Endothelial cell of umbilical vein (primary cell): ENCODE measurements around the gene FHOD3. TPM values are rescaled to one million over a fixed set of nuclear protein-coding genes. Genes with fewer than 3 reads are reported as not detected.

Experiments used
- BruUV-seq: library from RNA; stranded (reverse); fragments of 400-500 nt; replicated peaks from 2 replicates; lab custom pipeline; 2021; lab: Mats Ljungman, UMichigan
- CTCF ChIA-PET: fragments of 300-600, 350-600 bp; sonication (Branson Sonifier 250); formaldehyde crosslinking; loops from one replicate; lab custom pipeline; 2021; ENCODE audit warnings: antibody characterized with exemption, inconsistent platforms; lab: Charles Lee
- POLR2A ChIA-PET: fragments of 300-600, 350-600 bp; sonication (Branson Sonifier 250); formaldehyde crosslinking; loops from one replicate; lab custom pipeline; 2021; ENCODE audit warnings: antibody characterized with exemption, inconsistent platforms; lab: Charles Lee
- DNase-seq: peaks from one replicate; pipeline ENCODE4 v3.0.0-alpha.2; 2011; ENCODE audit warnings: low read depth, low spot score
- FAIRE-seq: peaks from 2 replicates; lab custom pipeline; 2011; peaks lifted over from hg19 to GRCh38; lab: Jason Lieb, UNC
- H2AFZ ChIP-seq: 2 replicates; pipeline ENCODE4 v1.6.0; 2012; ENCODE audit warnings: low read depth, low read length, control low read depth, inconsistent platforms
- H3K27ac ChIP-seq: 2 replicates; pipeline ENCODE4 v1.5.1; 2011; ENCODE audit warnings: low read depth, mild to moderate bottlenecking, control low read depth, low read length, moderate library complexity; ENCODE audit not compliant: insufficient read depth
- H3K27me3 ChIP-seq, 2 experiments: 2 replicates each; pipeline versions ENCODE4 v1.6.0 to v1.6.1; 2011; ENCODE audit warnings: low read length in 2 of 2, mixed read lengths in 1 of 2; ENCODE audit not compliant: control insufficient read depth in 2 of 2, insufficient read depth in 2 of 2
- H3K36me3 ChIP-seq, 2 experiments: 2 replicates in 1 of 2; 3 replicates in 1 of 2; pipeline ENCODE4 v1.5.1; 2011; ENCODE audit warnings: low read length in 2 of 2, mild to moderate bottlenecking in 1 of 2, moderate library complexity in 1 of 2; ENCODE audit not compliant: control insufficient read depth in 2 of 2, insufficient read depth in 2 of 2; ENCODE audit errors: extremely low read depth in 1 of 2
- H3K4me1 ChIP-seq: 3 replicates; pipeline ENCODE4 v1.5.1; 2011; ENCODE audit warnings: mild to moderate bottlenecking, low read length; ENCODE audit not compliant: control insufficient read depth, insufficient read depth; ENCODE audit errors: extremely low read depth
- H3K4me2 ChIP-seq: 2 replicates; pipeline ENCODE4 v1.6.1; 2011; ENCODE audit warnings: low read length, control low read depth, mixed read lengths; ENCODE audit not compliant: insufficient read depth
- H3K4me3 ChIP-seq, 3 experiments: fragments of 200-600 bp in 1 of 3; sonication (generic), shearing (Covaris generic) in 1 of 3; replicated peaks in 1 of 3; 2 replicates each; pipeline ENCODE4 v1.5.1; 2011 to 2016; ENCODE audit warnings: control low read depth in 3 of 3, low read length in 3 of 3, mild to moderate bottlenecking in 2 of 3, inconsistent platforms in 1 of 3, low read depth in 1 of 3, moderate library complexity in 1 of 3; ENCODE audit not compliant: insufficient read depth in 1 of 3
- H3K79me2 ChIP-seq: 2 replicates; pipeline ENCODE4 v1.6.0; 2012; ENCODE audit warnings: low read length, inconsistent platforms; ENCODE audit not compliant: control insufficient read depth, insufficient read depth
- H3K9ac ChIP-seq: replicated peaks from 2 replicates; pipeline ENCODE3; 2011; ENCODE audit warnings: low read length, control low read depth; ENCODE audit not compliant: insufficient read depth; ENCODE audit errors: extremely low read depth
- H3K9me1 ChIP-seq: replicated peaks from 3 replicates; pipeline ENCODE4 v1.6.0; 2011; ENCODE audit warnings: mild to moderate bottlenecking, low read length; ENCODE audit not compliant: control insufficient read depth, insufficient read depth; ENCODE audit errors: extremely low read depth
- H3K9me3 ChIP-seq: replicated peaks from 2 replicates; pipeline ENCODE4 v1.5.1; 2012; ENCODE audit warnings: low read length, inconsistent platforms; ENCODE audit not compliant: control insufficient read depth, insufficient read depth
- H4K20me1 ChIP-seq: replicated peaks from 2 replicates; pipeline ENCODE3; 2011; ENCODE audit warnings: mild to moderate bottlenecking, low read length; ENCODE audit not compliant: control insufficient read depth, insufficient read depth; ENCODE audit errors: extremely low read depth
- CTCF ChIP-seq, 2 donors: IDR thresholded peaks; 1 replicate in 1 of 2; 2 replicates in 1 of 2; pipeline ENCODE4 v1.5.1; 2011; ENCODE audit warnings: low read length in 2 of 2, mild to moderate bottlenecking in 2 of 2, moderate library complexity in 2 of 2, control low read depth in 1 of 2, inconsistent platforms in 1 of 2, low read depth in 1 of 2; ENCODE audit not compliant: insufficient read depth in 1 of 2; ENCODE audit errors: extremely low read depth in 1 of 2
- EZH2 ChIP-seq: IDR thresholded peaks from 2 replicates; pipeline ENCODE4 v1.6.1; 2012; ENCODE audit warnings: borderline replicate concordance, low read depth, mild to moderate bottlenecking, moderate library complexity, low read length, inconsistent platforms; ENCODE audit not compliant: severe bottlenecking
- FOS ChIP-seq: IDR thresholded peaks from 2 replicates; pipeline ENCODE4 v1.6.1; 2011; ENCODE audit warnings: mild to moderate bottlenecking, low read length, moderate library complexity, borderline replicate concordance; ENCODE audit not compliant: insufficient read depth
- GATA2 ChIP-seq: IDR thresholded peaks from 2 replicates; pipeline ENCODE4 v1.7.0; 2011; ENCODE audit warnings: low read depth, mild to moderate bottlenecking, moderate library complexity, mixed read lengths, low read length; ENCODE audit not compliant: insufficient read length, insufficient read depth
- JUN ChIP-seq: IDR thresholded peaks from 2 replicates; pipeline ENCODE4 v1.6.1; 2011; ENCODE audit warnings: borderline replicate concordance, low read depth; ENCODE audit not compliant: insufficient read length, insufficient read depth
- MAX ChIP-seq: IDR thresholded peaks from 2 replicates; pipeline ENCODE4 v1.6.1; 2011; ENCODE audit not compliant: insufficient read depth, insufficient read length
- MYC ChIP-seq: IDR thresholded peaks from one replicate; pipeline ENCODE4 v1.6.1; 2011; ENCODE audit warnings: mild to moderate bottlenecking, low read depth, low read length
- POLR2A ChIP-seq: IDR thresholded peaks from 2 replicates; pipeline ENCODE4 v1.6.1; 2012; ENCODE audit warnings: low read depth, mild to moderate bottlenecking, control low read depth, low read length
- POLR2AphosphoS5 ChIP-seq: IDR thresholded peaks from 2 replicates; pipeline ENCODE4 v1.6.1; 2012; ENCODE audit warnings: low read depth, mild to moderate bottlenecking, control low read depth, low read length, moderate library complexity; ENCODE audit not compliant: insufficient read depth
- dilution Hi-C: fragments of 300-500 bp; cut with MboI; formaldehyde crosslinking; loops from one replicate; pipeline ENCODE4 v1.15.0; 2019; ENCODE audit warnings: low sequenced_read_pairs; ENCODE audit not compliant: extremely low pct_ligation_motif_present
- intact Hi-C: fragments of 100-400 bp; cut with micrococcal nuclease; formaldehyde crosslinking; loops from one replicate; pipeline ENCODE4 v1.10.0; 2022
- polyA plus RNA-seq, 4 experiments: library from polyadenylated mRNA; depleted of rRNA in 3 of 4; stranded (reverse) in 3 of 4; unstranded in 1 of 4; fragments of >200 nt; gene quantifications; 2 replicates each; pipeline versions ENCODE4 v1.2.1 to v1.2.3, GENCODE V29; 2011 to 2012; ENCODE audit warnings: missing spikeins in 1 of 4
- total RNA-seq: library from RNA; stranded (reverse); gene quantifications from 2 replicates; pipeline ENCODE4 v1.2.3, GENCODE V29; 2021

The FHOD3 gene
- total and polyA plus RNA-seq, 2 donors (not counting 3 experiments of a cell fraction or from before 2014, with no cell fraction given), result 0.06 to 1.5 TPM

- Histone ChIP-seq H3K9me1 (no peaks in the 10 kb centered on the region), H3K4me3 (no peak overlapping the region), H3K27ac (no peak overlapping the region), H3K27me3 (no peaks in the 10 kb centered on the region), H3K9me3 (no peaks in the 10 kb centered on the region), H3K36me3 (no peaks in the 10 kb centered on the region), H3K4me2 (no peak overlapping the region), H2AFZ (no peak overlapping the region), H3K9ac (no peak overlapping the region), H3K4me1 (no peaks in the 10 kb centered on the region), H3K79me2 (no peaks in the 10 kb centered on the region), H4K20me1 (no peaks in the 10 kb centered on the region)
- dilution Hi-C loops (no loop called here), intact Hi-C loops (no loop called here)
- POLR2A ChIA-PET, result no interaction called here
- no peak for TF ChIP-seq JUN
- no TSS peak for BruUV-seq
- CTCF ChIA-PET, result interaction anchor here (0.6 kb wide), 1 partner anchor 216 kb away, joined by 3 read pairs; no protein-coding TSS in a partner anchor
- FAIRE-seq, result no peak
- DNase-seq, result no peak
These were observed 101.5 kb downstream of the FHOD3 start for GRCh38 chr18:36399055-36399454.

GRCh38 chr18:36401462-36401861 is 103.9 kb downstream of the FHOD3 start:
- H3K9ac ChIP-seq, result no peak overlapping the region
- ChIA-PET CTCF (no interaction called here), POLR2A (no interaction called here)
- H3K27me3 ChIP-seq, result no peaks in the 10 kb centered on the region
- BruUV-seq, result no TSS peak
- H3K79me2 ChIP-seq, result no peaks in the 10 kb centered on the region
- H3K36me3 ChIP-seq, result no peaks in the 10 kb centered on the region
- DNase-seq, result no peak
- intact Hi-C loops (no loop called here), dilution Hi-C loops (no loop called here)
- TF ChIP-seq EZH2 (no peak), FOS (no peak), POLR2AphosphoS5 (no peak), JUN (no peak), POLR2A (no peak), MAX (no peak), CTCF (IDR thresholded peaks at IDR 0.05; ENCODE audit: extremely low read depth in 1 of 2, insufficient read depth in 1 of 2, low read depth in 1 of 2, low read length in 2 of 2) (no peak), GATA2 (no peak), MYC (no peak)
- no peaks in the 10 kb centered on the region for H3K9me3 ChIP-seq
- no peaks in the 10 kb centered on the region for H3K4me1 ChIP-seq
- H4K20me1 ChIP-seq, result no peaks in the 10 kb centered on the region
- no peak overlapping the region for H2AFZ ChIP-seq
- H3K4me3 ChIP-seq, result no peak overlapping the region
- no peak for FAIRE-seq
- no peak overlapping the region for H3K27ac ChIP-seq
- no peak overlapping the region for H3K4me2 ChIP-seq
- no peaks in the 10 kb centered on the region for H3K9me1 ChIP-seq
